ENCODE results near the gene ANKRD28. TPM values are rescaled to one million over a fixed set of nuclear protein-coding genes. Genes with fewer than 3 reads are reported as not detected.

ANKRD28 gene
- total and polyA plus RNA-seq, 2 of the 4 experiments (the other 2 are of a cell fraction): 52.6 to 211 TPM

DNA sequence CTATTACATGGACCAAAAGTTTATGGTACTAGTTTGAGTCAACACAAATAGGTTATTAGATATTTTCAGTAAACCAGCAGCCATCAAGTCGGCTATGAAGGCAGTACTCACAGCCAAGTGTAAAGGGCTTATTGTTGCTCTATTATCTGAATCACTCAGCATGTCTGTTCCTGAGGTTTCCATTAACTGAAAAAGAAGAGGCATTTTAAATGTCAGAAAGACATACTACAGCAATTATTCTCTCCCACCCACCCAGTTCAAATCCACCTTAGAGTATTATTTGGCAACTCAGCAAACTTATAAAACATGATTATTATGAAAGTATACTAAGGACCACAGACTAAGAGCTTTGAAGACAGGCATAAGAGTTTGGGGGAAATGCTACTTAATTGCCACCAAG lies 103.2 kb downstream of the ANKRD28 start:
- H3K9me1 ChIP-seq (ENCODE audit: insufficient read depth, low read length): no peaks in the 10 kb centered on the region
- H4K5ac ChIP-seq (ENCODE audit: low read depth, low read length): no peak overlapping the region; the same call in 1 of the 2 replicates
- no peak overlapping the region for H4K91ac ChIP-seq (ENCODE audit: insufficient read depth, low read depth, low read length)
- no TSS peak for BruUV-seq (replicated peaks)
- dilution Hi-C loops (cut with HindIII; ENCODE audit: low sequenced_read_pairs, unreplicated experiment): no loop called here
- peaks cover 22% of the 10 kb centered on the region for H3K36me3 ChIP-seq (ENCODE audit: control insufficient read depth, insufficient read depth, low read length)
- H3K27ac ChIP-seq (ENCODE audit: insufficient read depth, low read length): no peak overlapping the region
- no peaks in the 10 kb centered on the region for H3K9me3 ChIP-seq (ENCODE audit: control insufficient read depth, insufficient read depth, low read length)
- no peak overlapping the region for H3K56ac ChIP-seq (ENCODE audit: extremely low read depth, insufficient read depth, low read length)
- H2AFZ ChIP-seq (replicated peaks; ENCODE audit: low read length, poor library complexity): no peak overlapping the region
- WGBS, 2 experiments (ENCODE audit: extremely low coverage in 2 of 2, insufficient read length in 1 of 2): no CpG with 5 or more reads among the region's 1 CpG
- DNase-seq (no peak), ATAC-seq (ENCODE audit: low read depth) (no peak)
- no peak overlapping the region for H2AK9ac ChIP-seq (replicated peaks; ENCODE audit: low read depth, low read length, poor library complexity)
- ChIA-PET CTCF (no interaction called here), POLR2A (ENCODE audit: unreplicated experiment) (no interaction called here)
- H2BK5ac ChIP-seq (ENCODE audit: low read depth, low read length, poor library complexity, severe bottlenecking): peak overlapping the region; percentile 48
- H2BK15ac ChIP-seq (ENCODE audit: low read depth, low read length): no peak overlapping the region
- no peak overlapping the region for H3K14ac ChIP-seq (replicated peaks; ENCODE audit: low read depth, low read length)
- TF ChIP-seq, protein P1, sequence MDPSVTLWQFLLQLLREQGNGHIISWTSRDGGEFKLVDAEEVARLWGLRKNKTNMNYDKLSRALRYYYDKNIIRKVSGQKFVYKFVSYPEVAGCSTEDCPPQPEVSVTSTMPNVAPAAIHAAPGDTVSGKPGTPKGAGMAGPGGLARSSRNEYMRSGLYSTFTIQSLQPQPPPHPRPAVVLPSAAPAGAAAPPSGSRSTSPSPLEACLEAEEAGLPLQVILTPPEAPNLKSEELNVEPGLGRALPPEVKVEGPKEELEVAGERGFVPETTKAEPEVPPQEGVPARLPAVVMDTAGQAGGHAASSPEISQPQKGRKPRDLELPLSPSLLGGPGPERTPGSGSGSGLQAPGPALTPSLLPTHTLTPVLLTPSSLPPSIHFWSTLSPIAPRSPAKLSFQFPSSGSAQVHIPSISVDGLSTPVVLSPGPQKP (IDR thresholded peaks at IDR 0.05; ENCODE audit: borderline replicate concordance, low read depth, low read length): no peak
- TF ChIP-seq CEBPB (IDR thresholded peaks at IDR 0.05; ENCODE audit: low read depth, low read length) (no peak), MAFK (IDR thresholded peaks at IDR 0.05; ENCODE audit: low read depth, low read length) (no peak), POLR2A (IDR thresholded peaks at IDR 0.05; ENCODE audit: low read depth, low read length) (no peak), RFX5 (IDR thresholded peaks at IDR 0.05; ENCODE audit: low read depth, low read length) (no peak), SMC3 (IDR thresholded peaks at IDR 0.05; ENCODE audit: low read depth, low read length) (no peak), MXI1 (IDR thresholded peaks at IDR 0.05; ENCODE audit: borderline replicate concordance, low read depth, low read length) (no peak), CHD1 (IDR thresholded peaks at IDR 0.05; ENCODE audit: low read depth, low read length) (no peak), NFE2L2 (IDR thresholded peaks at IDR 0.05; ENCODE audit: low read depth, low read length) (no peak), BHLHE40 (IDR thresholded peaks at IDR 0.05; ENCODE audit: low read depth, low read length) (no peak)
- TF ChIP-seq, protein P2, sequence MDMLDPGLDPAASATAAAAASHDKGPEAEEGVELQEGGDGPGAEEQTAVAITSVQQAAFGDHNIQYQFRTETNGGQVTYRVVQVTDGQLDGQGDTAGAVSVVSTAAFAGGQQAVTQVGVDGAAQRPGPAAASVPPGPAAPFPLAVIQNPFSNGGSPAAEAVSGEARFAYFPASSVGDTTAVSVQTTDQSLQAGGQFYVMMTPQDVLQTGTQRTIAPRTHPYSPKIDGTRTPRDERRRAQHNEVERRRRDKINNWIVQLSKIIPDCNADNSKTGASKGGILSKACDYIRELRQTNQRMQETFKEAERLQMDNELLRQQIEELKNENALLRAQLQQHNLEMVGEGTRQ (IDR thresholded peaks at IDR 0.05; ENCODE audit: low read depth, low read length): no peak
- H3K23ac ChIP-seq (ENCODE audit: low read depth, low read length): no peak overlapping the region
- no peaks in the 10 kb centered on the region for H4K20me1 ChIP-seq (ENCODE audit: insufficient read depth, low read length)
- peaks cover 14 to 18% of the 10 kb centered on the region in 2 experiments for H3K79me1 ChIP-seq (ENCODE audit: low read depth in 1 of 2, low read length in 2 of 2)
- no peak overlapping the region; a peak in 1 of 4 replicates for H4K8ac ChIP-seq (ENCODE audit: low read depth in 2 of 2, low read length in 2 of 2)
- H3K27me3 ChIP-seq (ENCODE audit: control insufficient read depth, insufficient read depth, low read length): no peaks in the 10 kb centered on the region
- no peak overlapping the region for H3K9ac ChIP-seq (ENCODE audit: low read depth, low read length)
- no peak overlapping the region for H3K4ac ChIP-seq (ENCODE audit: low read depth, low read length)
- no peak overlapping the region for H2BK120ac ChIP-seq (ENCODE audit: low read depth, low read length)
- in situ Hi-C loops (cut with MboI; ENCODE audit: low sequenced_read_pairs): loop anchor here (25.0 kb wide), 1 partner anchor 457 kb away; no protein-coding TSS in a partner anchor
- H3K4me3 ChIP-seq (ENCODE audit: insufficient read depth, low read depth, low read length): no peak overlapping the region
- no peak overlapping the region for H3K18ac ChIP-seq (ENCODE audit: low read depth, low read length)
- no peak overlapping the region for H2BK20ac ChIP-seq (ENCODE audit: low read depth, low read length)
- no peak overlapping the region for H3K4me2 ChIP-seq (ENCODE audit: low read depth, low read length)
- no peak overlapping the region for H2AK5ac ChIP-seq (ENCODE audit: low read depth, low read length)
- intact Hi-C loops (cut with micrococcal nuclease): loop anchor here (10.0 kb wide), 1 partner anchor 440 kb away; no protein-coding TSS in a partner anchor
- no peaks in the 10 kb centered on the region for H3K4me1 ChIP-seq (ENCODE audit: control insufficient read depth, insufficient read depth, low read length)

Data from IMR-90 (cell line).